Measurements from ENCODE around the gene ERVH48-1. TPM values are rescaled to one million over a fixed set of nuclear protein-coding genes. Genes with fewer than 3 reads are reported as not detected.
"Not testable (repeated sequence)": the region's sequence is repeated elsewhere in the genome, so short reads cannot be mapped to it uniquely, and the experiment has no call there.

Gene ERVH48-1
- total and polyA plus RNA-seq, 2 experiments from 2014 or later: 0.11 to 0.42 TPM

DNA sequence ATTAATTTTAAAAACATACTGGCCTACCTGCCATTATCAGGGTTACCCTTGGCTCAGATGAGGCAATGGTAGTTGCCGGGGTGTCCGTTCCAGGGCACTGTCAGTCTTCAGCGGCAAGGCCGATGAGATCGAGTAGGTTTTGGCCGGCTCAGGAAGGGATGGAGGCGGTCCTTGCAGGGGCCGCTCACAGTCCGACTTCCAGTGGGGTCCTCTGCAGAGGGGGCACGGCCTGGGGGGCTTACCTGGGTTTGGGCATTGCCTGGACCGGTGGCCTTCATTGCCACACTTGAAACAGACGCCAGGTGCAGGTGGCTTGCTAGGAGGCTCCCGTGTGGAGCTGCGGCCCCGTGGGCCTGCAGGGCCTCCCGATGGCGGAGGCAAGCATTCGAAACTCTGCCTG, 2.5 kb downstream of the ERVH48-1 start:
- H3K36me3 ChIP-seq: no peaks in the 10 kb centered on the region
- H3K4me3 ChIP-seq: no peak overlapping the region
- H3K4me1 ChIP-seq (ENCODE audit: low read depth): peaks cover 4% of the 10 kb centered on the region
- DNase-seq (ENCODE audit: low read depth in 1 of 2, low spot score in 1 of 2): no peak
- no peaks in the 10 kb centered on the region for H3K9me3 ChIP-seq (ENCODE audit: low read depth)
- H3K27ac ChIP-seq: no peak overlapping the region
- TF ChIP-seq CTCF (IDR thresholded peaks at IDR 0.05; ENCODE audit: low read depth, low read length): no peak
- no peaks in the 10 kb centered on the region for H3K27me3 ChIP-seq

DNA sequence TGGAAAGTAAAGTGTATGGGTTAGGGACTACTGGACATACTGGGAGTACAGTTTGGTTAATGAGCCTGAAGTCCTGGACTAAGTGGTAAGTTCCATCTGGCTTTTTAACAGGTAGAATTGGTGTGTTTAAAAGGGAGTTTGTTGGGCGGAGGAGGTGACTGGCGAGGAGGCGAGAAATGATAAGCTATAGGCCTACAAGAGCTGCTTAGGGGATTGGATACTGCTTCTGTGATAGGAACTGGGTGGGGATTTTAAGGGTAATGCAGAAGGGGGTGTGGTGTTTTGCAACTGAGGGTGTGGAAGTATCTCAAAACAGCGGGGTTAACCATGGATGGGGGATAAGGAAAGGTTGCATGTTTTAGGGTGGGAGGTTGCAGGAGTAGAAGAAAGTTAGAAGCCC, 3.5 kb downstream of the ERVH48-1 start:
- Histone ChIP-seq H3K36me3 (no peaks in the 10 kb centered on the region), H3K27ac (no peak overlapping the region), H3K4me1 (ENCODE audit: low read depth) (peaks cover 4% of the 10 kb centered on the region), H3K4me3 (no peak overlapping the region), H3K27me3 (no peaks in the 10 kb centered on the region), H3K9me3 (ENCODE audit: low read depth) (no peaks in the 10 kb centered on the region)
- TF ChIP-seq CTCF (IDR thresholded peaks at IDR 0.05; ENCODE audit: low read depth, low read length): no peak
- DNase-seq (ENCODE audit: low read depth in 1 of 2, low spot score in 1 of 2): no peak

- Histone ChIP-seq H3K4me3 (no peak overlapping the region), H3K36me3 (no peaks in the 10 kb centered on the region), H3K9me3 (ENCODE audit: low read depth) (no peaks in the 10 kb centered on the region), H3K4me1 (ENCODE audit: low read depth) (no peaks in the 10 kb centered on the region), H3K27ac (no peak overlapping the region), H3K27me3 (no peaks in the 10 kb centered on the region)
- DNase-seq (ENCODE audit: low read depth in 1 of 2, low spot score in 1 of 2): no peak
- TF ChIP-seq CTCF (IDR thresholded peaks at IDR 0.05; ENCODE audit: low read depth, low read length): no peak
Measured at GRCh38 chr21:42918291-42918690, 7.1 kb downstream of the ERVH48-1 start.

- no peaks in the 10 kb centered on the region for H3K4me1 ChIP-seq (ENCODE audit: low read depth)
- no peak for DNase-seq (ENCODE audit: low read depth in 1 of 2, low spot score in 1 of 2)
- no peak overlapping the region for H3K4me3 ChIP-seq
- peak overlapping the region; percentile 43 for H3K27ac ChIP-seq
- H3K36me3 ChIP-seq: peaks cover 16% of the 10 kb centered on the region
- no peaks in the 10 kb centered on the region for H3K9me3 ChIP-seq (ENCODE audit: low read depth)
- no peak for TF ChIP-seq CTCF (IDR thresholded peaks at IDR 0.05; ENCODE audit: low read depth, low read length)
- H3K27me3 ChIP-seq: no peaks in the 10 kb centered on the region
Measured at GRCh38 chr21:42913476-42913875, 12.0 kb downstream of the ERVH48-1 start.

- H3K4me3 ChIP-seq; H3K27me3 ChIP-seq; H3K27ac ChIP-seq; H3K4me1 ChIP-seq (ENCODE audit: low read depth); H3K9me3 ChIP-seq (ENCODE audit: low read depth); DNase-seq (ENCODE audit: low read depth in 1 of 2, low spot score in 1 of 2): not testable (repeated sequence)
- peaks cover 17% of the 10 kb centered on the region for H3K36me3 ChIP-seq
Measured at GRCh38 chr21:42911920-42912319, 13.5 kb downstream of the ERVH48-1 start.

DNA sequence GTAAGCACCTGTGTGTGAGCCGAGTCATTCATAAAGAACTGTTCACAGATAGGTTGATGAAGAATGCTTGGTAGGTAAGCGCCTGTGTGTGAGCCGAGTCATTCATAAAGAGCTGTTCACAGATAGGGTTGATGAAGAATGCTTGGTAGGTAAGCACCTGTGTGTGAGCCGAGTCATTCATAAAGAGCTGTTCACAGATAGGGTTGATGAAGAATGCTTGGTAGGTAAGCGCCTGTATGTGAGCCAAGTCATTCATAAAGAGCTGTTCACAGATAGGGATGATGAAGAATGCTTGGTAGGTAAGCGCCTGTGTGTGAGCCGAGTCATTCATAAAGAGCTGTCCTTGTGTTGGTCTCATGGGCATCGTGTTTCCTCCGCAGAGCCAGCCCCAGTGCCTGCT, 16.9 kb downstream of the ERVH48-1 start:
- H3K27me3 ChIP-seq; DNase-seq (ENCODE audit: low read depth in 1 of 2, low spot score in 1 of 2); H3K4me1 ChIP-seq (ENCODE audit: low read depth); H3K9me3 ChIP-seq (ENCODE audit: low read depth); H3K27ac ChIP-seq; H3K4me3 ChIP-seq: not testable (repeated sequence)
- H3K36me3 ChIP-seq: peaks cover 37% of the 10 kb centered on the region

- Histone ChIP-seq H3K27me3 (no peaks in the 10 kb centered on the region), H3K4me3 (no peak overlapping the region), H3K27ac (no peak overlapping the region), H3K4me1 (ENCODE audit: low read depth) (no peaks in the 10 kb centered on the region), H3K36me3 (peaks cover 50% of the 10 kb centered on the region), H3K9me3 (ENCODE audit: low read depth) (no peaks in the 10 kb centered on the region)
- no peak for TF ChIP-seq CTCF (IDR thresholded peaks at IDR 0.05; ENCODE audit: low read depth, low read length)
- DNase-seq (ENCODE audit: low read depth in 1 of 2, low spot score in 1 of 2): no peak
Measured at GRCh38 chr21:42906233-42906632, 19.2 kb downstream of the ERVH48-1 start.
